Lung (tissue), 12 donors: ENCODE measurements around the gene MAP3K14. TPM values are rescaled to one million over a fixed set of nuclear protein-coding genes. Genes with fewer than 3 reads are reported as not detected.

ENCODE experiments used
- ATAC-seq: fragments of 200-7000 bp; cut with Tn5 transposase; one replicate; pipeline ENCODE4 v1.9.1; 2020; ENCODE audit warnings: moderate number of reproducible peaks; ENCODE audit not compliant: insufficient read depth, low FRiP score
- DNase-seq, 3 donors: peaks; one replicate each; pipeline ENCODE4 v3.0.0-alpha.2; 2013 to 2017
- H3K27ac ChIP-seq, 2 donors: one replicate each; pipeline ENCODE4 v1.5.1; 2013; ENCODE audit warnings: mild to moderate bottlenecking in 2 of 2, moderate library complexity in 2 of 2, control low read depth in 1 of 2, inconsistent platforms in 1 of 2, low read depth in 1 of 2, low read length in 1 of 2
- H3K27me3 ChIP-seq, 3 donors: one replicate each; pipeline ENCODE4 v1.5.1; 2013; ENCODE audit warnings: low read length in 2 of 3; ENCODE audit not compliant: control insufficient read depth in 3 of 3, insufficient read depth in 3 of 3
- H3K36me3 ChIP-seq, 4 donors: one replicate each; pipeline ENCODE4 v1.5.1; 2013; ENCODE audit warnings: low read length in 4 of 4, mild to moderate bottlenecking in 1 of 4, moderate library complexity in 1 of 4; ENCODE audit not compliant: control insufficient read depth in 4 of 4, insufficient read depth in 4 of 4
- H3K4me1 ChIP-seq, 5 donors: one replicate each; pipeline ENCODE4 v1.5.1; 2013; ENCODE audit warnings: low read length in 5 of 5, mild to moderate bottlenecking in 2 of 5, moderate library complexity in 1 of 5; ENCODE audit not compliant: control insufficient read depth in 5 of 5, insufficient read depth in 5 of 5
- H3K4me3 ChIP-seq: one replicate; pipeline ENCODE4 v1.5.1; 2013; ENCODE audit warnings: mild to moderate bottlenecking, control low read depth, moderate library complexity
- H3K9ac ChIP-seq, 2 donors: one replicate each; pipeline ENCODE4 v1.5.1; 2013; ENCODE audit warnings: low read length in 2 of 2, control low read depth in 1 of 2; ENCODE audit not compliant: insufficient read depth in 1 of 2
- H3K9me3 ChIP-seq, 4 donors: one replicate each; pipeline ENCODE4 v1.5.1; 2013; ENCODE audit warnings: low read length in 3 of 4, mild to moderate bottlenecking in 1 of 4, moderate library complexity in 1 of 4; ENCODE audit not compliant: control insufficient read depth in 4 of 4, insufficient read depth in 3 of 4
- WGBS, 2 donors: extraction: QIAGEN DNeasy Blood & Tissue Kit; methylation state at CpG; one replicate each; pipeline ENCODE4 v1.1.7; 2013; 5-methylcytosine and 5-hydroxymethylcytosine counted together
- polyA plus RNA-seq, 2 donors: library from polyadenylated mRNA; stranded (reverse); fragments of 200-250 nt; gene quantifications; one replicate each; pipeline ENCODE4 v1.2.1, GENCODE V29; 2013
- total RNA-seq, 2 donors: library from RNA; depleted of rRNA in 1 of 2; stranded (reverse); fragments of >200 nt in 1 of 2; gene quantifications; one replicate each; pipeline ENCODE4 v1.2.1, GENCODE V29; 2014 to 2021
- TF ChIP-seq, protein P1 (sequence below): IDR thresholded peaks from 2 replicates; pipeline ENCODE4 v1.5.1; 2012; ENCODE audit warnings: mild to moderate bottlenecking; ENCODE audit errors: control extremely low read depth, extremely low read depth
- donor health status: control.
- donor health status: control.
- donor health status: Bipolar disorder and iron deficiency.
- donor health status: healthy.
- donor health status: DM: yes; HTN: yes; CAD: no.

MAP3K14 gene
- total and polyA plus RNA-seq, 4 donors = 5.9 to 13.5 (median 7.8) TPM

DNA sequence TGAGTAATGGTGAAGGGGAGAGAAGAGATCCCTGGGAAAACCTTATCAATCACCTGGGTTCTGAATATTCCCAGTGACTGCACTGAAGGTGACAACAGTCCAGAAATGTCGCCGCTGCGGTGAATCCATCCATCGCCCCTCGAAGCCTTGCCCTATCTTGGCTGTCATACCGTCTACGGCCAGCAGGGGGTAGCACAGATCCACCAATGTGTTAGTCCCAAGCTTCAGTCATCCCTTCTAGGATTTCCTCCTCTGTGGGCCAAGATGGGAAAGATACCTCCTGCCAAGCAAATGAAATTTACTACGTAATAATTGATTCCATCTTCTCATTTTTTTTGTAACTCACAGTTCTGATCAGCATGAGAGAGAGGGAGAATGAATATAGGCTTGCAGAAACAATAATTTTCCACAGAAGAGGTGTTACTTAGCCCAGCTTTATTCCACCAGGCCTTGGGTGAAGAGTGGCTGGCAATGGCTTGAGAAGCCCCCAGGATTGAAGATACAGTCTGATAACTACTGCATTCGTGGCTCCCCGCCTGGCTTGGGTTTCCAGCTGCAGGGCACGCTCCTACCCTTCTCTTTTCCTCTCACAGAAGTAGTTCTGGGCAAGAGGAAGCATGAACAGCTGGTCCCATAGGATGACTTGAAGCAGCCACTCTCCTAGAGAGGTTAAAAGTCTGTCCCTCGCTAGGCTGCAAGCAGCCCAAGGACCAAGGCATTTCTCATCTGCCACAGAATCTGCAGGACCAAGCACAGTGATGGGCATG, 97.7 kb downstream of the MAP3K14 start:
- 12 to 14% methylated on average over 12 of the region's 12 CpGs for WGBS, 2 donors
- ATAC-seq (peak; percentile 71), DNase-seq (peak; percentile 85 to 88 (median 87))
- Histone ChIP-seq H3K9me3 (no peaks in the 10 kb centered on the region), H3K4me1 (peaks cover 0 to 7% (median 0%) of the 10 kb centered on the region in 5 donors), H3K36me3 (no peaks in the 10 kb centered on the region), H3K27me3 (peaks cover 0 to 36% (median 18%) of the 10 kb centered on the region in 3 donors), H3K27ac (no peak overlapping the region), H3K4me3 (no peak overlapping the region), H3K9ac (no peak overlapping the region)
- TF ChIP-seq, protein P1, sequence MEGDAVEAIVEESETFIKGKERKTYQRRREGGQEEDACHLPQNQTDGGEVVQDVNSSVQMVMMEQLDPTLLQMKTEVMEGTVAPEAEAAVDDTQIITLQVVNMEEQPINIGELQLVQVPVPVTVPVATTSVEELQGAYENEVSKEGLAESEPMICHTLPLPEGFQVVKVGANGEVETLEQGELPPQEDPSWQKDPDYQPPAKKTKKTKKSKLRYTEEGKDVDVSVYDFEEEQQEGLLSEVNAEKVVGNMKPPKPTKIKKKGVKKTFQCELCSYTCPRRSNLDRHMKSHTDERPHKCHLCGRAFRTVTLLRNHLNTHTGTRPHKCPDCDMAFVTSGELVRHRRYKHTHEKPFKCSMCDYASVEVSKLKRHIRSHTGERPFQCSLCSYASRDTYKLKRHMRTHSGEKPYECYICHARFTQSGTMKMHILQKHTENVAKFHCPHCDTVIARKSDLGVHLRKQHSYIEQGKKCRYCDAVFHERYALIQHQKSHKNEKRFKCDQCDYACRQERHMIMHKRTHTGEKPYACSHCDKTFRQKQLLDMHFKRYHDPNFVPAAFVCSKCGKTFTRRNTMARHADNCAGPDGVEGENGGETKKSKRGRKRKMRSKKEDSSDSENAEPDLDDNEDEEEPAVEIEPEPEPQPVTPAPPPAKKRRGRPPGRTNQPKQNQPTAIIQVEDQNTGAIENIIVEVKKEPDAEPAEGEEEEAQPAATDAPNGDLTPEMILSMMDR = peak; percentile 99

Other genes starting within 250 kb of the MAP3K14 start
- 10 to 100 TPM in 1 of 2 donors, 1 to 10 TPM in 1; 3.6 to 43.3 TPM for gene PLCD3, start 184.5 kb downstream of the MAP3K14 start, total RNA-seq
- 10 to 100 TPM; 13.6 to 24.2 TPM for gene PLCD3, start 184.5 kb downstream of the MAP3K14 start, polyA plus RNA-seq
- gene ACBD4, start 181.3 kb downstream of the MAP3K14 start, total RNA-seq = 10 to 100 TPM; 12.6 to 12.7 TPM
- 10 to 100 TPM in 1 of 2 donors, 1 to 10 TPM in 1; 7.8 to 15.7 TPM for gene ACBD4, start 181.3 kb downstream of the MAP3K14 start, polyA plus RNA-seq
- gene HEXIM1, start 168.5 kb downstream of the MAP3K14 start, total RNA-seq = 10 to 100 TPM; 25.3 to 34.4 TPM
- 10 to 100 TPM; 14.5 to 18.7 TPM for gene HEXIM1, start 168.5 kb downstream of the MAP3K14 start, polyA plus RNA-seq
- 10 to 100 TPM in 1 of 2 donors, 1 to 10 TPM in 1; 7.6 to 10.6 TPM for gene HEXIM2, start 155.1 kb downstream of the MAP3K14 start, total RNA-seq
- gene HEXIM2, start 155.1 kb downstream of the MAP3K14 start, polyA plus RNA-seq = 1 to 10 TPM; 4.3 to 6.5 TPM
- 10 to 100 TPM; 25.0 to 83.7 TPM for gene FMNL1, start 95.1 kb downstream of the MAP3K14 start, total RNA-seq
- gene FMNL1, start 95.1 kb downstream of the MAP3K14 start, polyA plus RNA-seq = 100 to 1,000 TPM in 1 of 2 donors, 10 to 100 TPM in 1; 29.5 to 135 TPM
- under 1 TPM in 1 of 2 donors, not detected in 1; 0.21 TPM for gene SPATA32, start 54.9 kb downstream of the MAP3K14 start, total RNA-seq
- gene SPATA32, start 54.9 kb downstream of the MAP3K14 start, polyA plus RNA-seq = under 1 TPM; 0.08 to 0.40 TPM
- gene ARHGAP27, start 115.8 kb upstream of the MAP3K14 start, total RNA-seq = 10 to 100 TPM; 42.4 to 85.8 TPM
- 10 to 100 TPM; 56.1 to 67.6 TPM for gene ARHGAP27, start 115.8 kb upstream of the MAP3K14 start, polyA plus RNA-seq
- gene PLEKHM1, start 173.7 kb upstream of the MAP3K14 start, total RNA-seq = 10 to 100 TPM; 23.0 to 82.2 TPM
- 10 to 100 TPM; 21.0 to 25.8 TPM for gene PLEKHM1, start 173.7 kb upstream of the MAP3K14 start, polyA plus RNA-seq